DOHH2 (cell line): ENCODE results near the gene PTGDS.
"Not testable (repeated sequence)": the region's sequence is repeated elsewhere in the genome, so short reads cannot be mapped to it uniquely, and the experiment has no call there.

Source experiments
- H3F3A ChIP-seq: fragments of 200-600 bp; sonication (generic), shearing (Covaris generic); 2 replicates; pipeline ENCODE4 v1.6.0; 2016; ENCODE audit warnings: antibody characterized with exemption, mild to moderate bottlenecking; ENCODE audit not compliant: control insufficient read depth, insufficient read depth
- H3K27ac ChIP-seq: fragments of 200-600 bp; sonication (generic); 2 replicates; pipeline ENCODE4 v1.5.1; 2014; ENCODE audit warnings: low read depth, mild to moderate bottlenecking, low read length, moderate library complexity
- H3K27me3 ChIP-seq: fragments of 200-600 bp; sonication (generic); 2 replicates; pipeline ENCODE4 v1.6.1; 2014; ENCODE audit warnings: mild to moderate bottlenecking, low read length, mixed read lengths; ENCODE audit not compliant: control insufficient read depth
- H3K36me3 ChIP-seq: fragments of 200-600 bp; sonication (generic); 2 replicates; pipeline ENCODE4 v1.6.1; 2014; ENCODE audit warnings: mild to moderate bottlenecking, low read length, moderate library complexity, mixed read lengths; ENCODE audit not compliant: control insufficient read depth
- H3K4me1 ChIP-seq: fragments of 200-600 bp; sonication (generic); 2 replicates; pipeline ENCODE4 v1.6.1; 2014; ENCODE audit warnings: mild to moderate bottlenecking, low read length, mixed read lengths; ENCODE audit not compliant: control insufficient read depth
- H3K4me2 ChIP-seq: fragments of 200-600 bp; sonication (generic); 2 replicates; pipeline ENCODE4 v1.6.0; 2014; ENCODE audit warnings: mild to moderate bottlenecking, low read length, moderate library complexity
- H3K4me3 ChIP-seq: fragments of 200-600 bp; sonication (generic); 2 replicates; pipeline ENCODE4 v1.5.1; 2014; ENCODE audit warnings: mild to moderate bottlenecking, low read length, mixed read lengths
- H3K79me2 ChIP-seq: fragments of 200-600 bp; sonication (generic); 2 replicates; pipeline ENCODE4 v1.6.1; 2014; ENCODE audit warnings: mild to moderate bottlenecking, low read length, mixed read lengths; ENCODE audit not compliant: control insufficient read depth
- H3K9me2 ChIP-seq: fragments of 200-600 bp; sonication (generic); replicated peaks from 2 replicates; pipeline ENCODE4 v1.6.1; 2014; ENCODE audit warnings: mild to moderate bottlenecking, low read length, mixed read lengths; ENCODE audit not compliant: control insufficient read depth
- H3K9me3 ChIP-seq: fragments of 200-600 bp; sonication (generic); 2 replicates; pipeline ENCODE4 v1.6.1; 2014; ENCODE audit warnings: antibody characterized with exemption, low read length, mixed read lengths; ENCODE audit not compliant: control insufficient read depth, insufficient read depth
- H4K20me1 ChIP-seq: fragments of 200-600 bp; sonication (generic); 2 replicates; pipeline ENCODE4 v1.6.0; 2014; ENCODE audit warnings: low read depth, mild to moderate bottlenecking, antibody characterized with exemption, low read length, moderate library complexity; ENCODE audit not compliant: control insufficient read depth, insufficient read depth
- EZH2phosphoT487 ChIP-seq: fragments of 200-600 bp; sonication (generic); IDR thresholded peaks from 2 replicates; pipeline ENCODE4 v1.6.1; 2017; ENCODE audit warnings: borderline replicate concordance, mild to moderate bottlenecking, antibody characterized with exemption, low read length, moderate library complexity, mixed read lengths
- TF ChIP-seq, protein P1 (sequence below): fragments of 200-600 bp; sonication (generic); IDR thresholded peaks from one replicate; pipeline ENCODE4 v1.5.1; 2014; ENCODE audit warnings: antibody characterized with exemption, mild to moderate bottlenecking, low read depth, low read length; ENCODE audit not compliant: poor library complexity, severe bottlenecking

Gene PTGDS

GRCh38 chr9:137004285-137004684, 27.0 kb downstream of the PTGDS start:
- not testable (repeated sequence) for H3K27ac ChIP-seq, H3K4me3 ChIP-seq, H3K4me2 ChIP-seq, H3K79me2 ChIP-seq, H3K9me2 ChIP-seq, H3K9me3 ChIP-seq, H4K20me1 ChIP-seq, H3K27me3 ChIP-seq, H3K36me3 ChIP-seq, H3F3A ChIP-seq
- H3K4me1 ChIP-seq, result peaks cover 19% of the 10 kb centered on the region
- TF ChIP-seq, protein P1, sequence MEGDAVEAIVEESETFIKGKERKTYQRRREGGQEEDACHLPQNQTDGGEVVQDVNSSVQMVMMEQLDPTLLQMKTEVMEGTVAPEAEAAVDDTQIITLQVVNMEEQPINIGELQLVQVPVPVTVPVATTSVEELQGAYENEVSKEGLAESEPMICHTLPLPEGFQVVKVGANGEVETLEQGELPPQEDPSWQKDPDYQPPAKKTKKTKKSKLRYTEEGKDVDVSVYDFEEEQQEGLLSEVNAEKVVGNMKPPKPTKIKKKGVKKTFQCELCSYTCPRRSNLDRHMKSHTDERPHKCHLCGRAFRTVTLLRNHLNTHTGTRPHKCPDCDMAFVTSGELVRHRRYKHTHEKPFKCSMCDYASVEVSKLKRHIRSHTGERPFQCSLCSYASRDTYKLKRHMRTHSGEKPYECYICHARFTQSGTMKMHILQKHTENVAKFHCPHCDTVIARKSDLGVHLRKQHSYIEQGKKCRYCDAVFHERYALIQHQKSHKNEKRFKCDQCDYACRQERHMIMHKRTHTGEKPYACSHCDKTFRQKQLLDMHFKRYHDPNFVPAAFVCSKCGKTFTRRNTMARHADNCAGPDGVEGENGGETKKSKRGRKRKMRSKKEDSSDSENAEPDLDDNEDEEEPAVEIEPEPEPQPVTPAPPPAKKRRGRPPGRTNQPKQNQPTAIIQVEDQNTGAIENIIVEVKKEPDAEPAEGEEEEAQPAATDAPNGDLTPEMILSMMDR, result peak; percentile 27

DNA sequence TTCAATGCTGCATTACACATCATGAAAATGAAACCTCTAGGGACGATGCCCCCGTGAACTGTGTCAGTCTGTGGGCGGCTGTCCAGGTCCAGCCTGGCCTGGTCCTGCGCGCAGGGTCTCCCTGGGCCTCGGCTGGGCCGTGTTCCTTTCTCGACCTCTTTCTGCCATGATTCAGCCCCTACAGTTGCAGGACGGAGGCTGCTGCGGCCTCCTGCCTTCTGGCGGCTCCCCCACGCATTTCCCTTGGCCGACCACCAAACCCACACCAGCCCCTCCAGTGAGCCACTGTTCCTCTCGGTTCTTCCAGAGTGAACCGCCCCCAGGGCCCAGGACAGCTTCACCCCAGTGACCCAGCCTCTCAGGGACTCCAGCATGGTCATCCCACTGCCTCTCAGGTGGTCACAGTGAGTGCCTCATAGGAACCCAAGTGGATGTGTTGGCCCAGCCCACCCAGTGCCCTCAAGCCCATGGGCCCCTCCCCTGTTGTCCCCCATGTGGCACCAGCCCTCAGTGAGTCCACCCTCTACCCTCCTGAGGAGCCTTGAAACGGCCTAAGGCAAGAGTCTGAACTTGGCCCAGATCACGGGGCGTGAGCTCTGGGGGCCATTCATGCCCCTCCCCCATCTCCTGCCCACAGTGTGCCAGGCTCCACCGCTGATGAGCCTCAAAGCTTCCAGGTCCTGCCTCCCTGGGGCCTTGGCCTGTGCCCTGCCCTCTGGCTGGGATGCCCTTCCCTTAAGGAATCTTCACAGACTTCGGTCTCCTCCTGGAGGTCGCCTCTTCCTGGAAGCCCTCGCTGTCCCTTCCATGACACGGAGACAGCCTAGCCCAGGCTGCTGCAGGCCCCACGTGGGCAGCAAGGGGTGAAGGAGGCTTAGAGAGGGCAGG, 29.1 kb downstream of the PTGDS start:
- Histone ChIP-seq H3K4me2 (no peak overlapping the region), H3K4me1 (peaks cover 4% of the 10 kb centered on the region; the same call in 1 of the 2 replicates), H3K27me3 (no peaks in the 10 kb centered on the region; the same call in 1 of the 2 replicates), H3F3A (no peaks in the 10 kb centered on the region), H3K79me2 (no peaks in the 10 kb centered on the region), H3K9me2 (no peaks in the 10 kb centered on the region), H3K36me3 (no peaks in the 10 kb centered on the region), H3K9me3 (no peaks in the 10 kb centered on the region), H3K27ac (no peak overlapping the region), H4K20me1 (no peaks in the 10 kb centered on the region), H3K4me3 (no peak overlapping the region)
- TF ChIP-seq, protein P1, result no peak
- no peak for TF ChIP-seq EZH2phosphoT487

DNA sequence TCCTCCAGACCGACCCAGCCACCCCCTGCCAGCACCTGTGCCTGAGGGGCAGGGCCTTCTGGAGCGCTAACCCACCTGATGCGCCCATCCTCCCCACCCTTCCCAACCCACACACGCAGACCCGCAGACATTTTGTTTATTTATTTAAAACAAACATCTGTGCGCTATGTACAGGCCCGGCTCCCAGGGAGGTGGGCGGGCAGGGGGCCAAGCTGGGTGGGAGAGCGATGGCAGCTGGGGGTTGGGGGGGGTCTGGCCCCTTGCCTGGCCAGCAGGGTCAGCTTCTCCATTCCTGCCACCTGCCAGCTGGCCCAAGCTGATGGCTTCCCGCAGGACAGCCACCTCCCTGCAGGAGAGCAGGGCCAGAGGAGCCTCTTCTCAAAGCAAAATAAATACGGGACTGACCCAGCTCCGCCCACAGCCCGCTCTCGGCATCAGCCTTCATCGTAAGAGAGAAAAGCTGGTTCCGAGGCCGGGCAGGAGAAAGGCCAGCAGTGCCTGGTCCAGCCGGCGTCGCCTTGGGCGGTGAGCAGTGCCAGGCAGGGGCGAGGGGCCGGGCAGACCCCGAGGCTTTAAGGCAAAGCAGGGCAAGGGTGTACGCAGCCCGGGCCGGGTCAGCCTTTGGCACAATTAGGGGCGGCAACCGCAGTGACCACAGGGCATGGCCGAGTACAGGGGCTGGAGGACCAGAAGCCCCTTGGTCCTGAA, 30.0 kb downstream of the PTGDS start:
- H3K9me2 ChIP-seq, result no peaks in the 10 kb centered on the region
- H3K4me1 ChIP-seq, result peaks cover 4% of the 10 kb centered on the region; the same call in 1 of the 2 replicates
- H4K20me1 ChIP-seq, result no peaks in the 10 kb centered on the region
- no peak overlapping the region for H3K4me3 ChIP-seq
- H3K4me2 ChIP-seq, result no peak overlapping the region
- H3K79me2 ChIP-seq, result no peaks in the 10 kb centered on the region
- H3K27me3 ChIP-seq, result no peaks in the 10 kb centered on the region
- H3K9me3 ChIP-seq, result no peaks in the 10 kb centered on the region
- TF ChIP-seq EZH2phosphoT487, result no peak
- TF ChIP-seq, protein P1, result no peak
- H3F3A ChIP-seq, result no peaks in the 10 kb centered on the region
- H3K36me3 ChIP-seq, result no peaks in the 10 kb centered on the region
- H3K27ac ChIP-seq, result no peak overlapping the region
